ENCODE measurements around the gene CPT1B.

CPT1B gene

DNA sequence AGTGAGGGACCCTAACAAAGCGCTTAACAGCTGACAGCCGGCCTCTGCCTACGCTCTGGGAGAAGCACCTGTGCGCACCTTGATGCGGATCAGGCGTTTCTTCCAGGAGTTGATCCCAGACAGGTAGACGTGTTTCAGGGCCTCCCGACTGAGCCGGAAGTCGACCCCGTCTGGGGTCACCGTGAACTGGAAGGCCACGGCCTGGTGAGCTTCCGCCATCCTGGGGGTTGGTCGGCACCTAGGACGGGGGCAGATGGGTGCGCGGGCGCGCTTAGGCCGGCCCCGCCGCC, 585 bp downstream of the CPT1B start:
- TF ChIP-seq, protein P1, sequence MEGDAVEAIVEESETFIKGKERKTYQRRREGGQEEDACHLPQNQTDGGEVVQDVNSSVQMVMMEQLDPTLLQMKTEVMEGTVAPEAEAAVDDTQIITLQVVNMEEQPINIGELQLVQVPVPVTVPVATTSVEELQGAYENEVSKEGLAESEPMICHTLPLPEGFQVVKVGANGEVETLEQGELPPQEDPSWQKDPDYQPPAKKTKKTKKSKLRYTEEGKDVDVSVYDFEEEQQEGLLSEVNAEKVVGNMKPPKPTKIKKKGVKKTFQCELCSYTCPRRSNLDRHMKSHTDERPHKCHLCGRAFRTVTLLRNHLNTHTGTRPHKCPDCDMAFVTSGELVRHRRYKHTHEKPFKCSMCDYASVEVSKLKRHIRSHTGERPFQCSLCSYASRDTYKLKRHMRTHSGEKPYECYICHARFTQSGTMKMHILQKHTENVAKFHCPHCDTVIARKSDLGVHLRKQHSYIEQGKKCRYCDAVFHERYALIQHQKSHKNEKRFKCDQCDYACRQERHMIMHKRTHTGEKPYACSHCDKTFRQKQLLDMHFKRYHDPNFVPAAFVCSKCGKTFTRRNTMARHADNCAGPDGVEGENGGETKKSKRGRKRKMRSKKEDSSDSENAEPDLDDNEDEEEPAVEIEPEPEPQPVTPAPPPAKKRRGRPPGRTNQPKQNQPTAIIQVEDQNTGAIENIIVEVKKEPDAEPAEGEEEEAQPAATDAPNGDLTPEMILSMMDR (IDR thresholded peaks at IDR 0.05; ENCODE audit: extremely low read depth, insufficient read depth, missing control alignments), result no peak
- in situ Hi-C loops (cut with MboI; ENCODE audit: low pct_unique_long_range_greater_than_20kb, low sequenced_read_pairs, unreplicated experiment), result no loop called here
- no peak for DNase-seq (ENCODE audit: low spot score)

DNA sequence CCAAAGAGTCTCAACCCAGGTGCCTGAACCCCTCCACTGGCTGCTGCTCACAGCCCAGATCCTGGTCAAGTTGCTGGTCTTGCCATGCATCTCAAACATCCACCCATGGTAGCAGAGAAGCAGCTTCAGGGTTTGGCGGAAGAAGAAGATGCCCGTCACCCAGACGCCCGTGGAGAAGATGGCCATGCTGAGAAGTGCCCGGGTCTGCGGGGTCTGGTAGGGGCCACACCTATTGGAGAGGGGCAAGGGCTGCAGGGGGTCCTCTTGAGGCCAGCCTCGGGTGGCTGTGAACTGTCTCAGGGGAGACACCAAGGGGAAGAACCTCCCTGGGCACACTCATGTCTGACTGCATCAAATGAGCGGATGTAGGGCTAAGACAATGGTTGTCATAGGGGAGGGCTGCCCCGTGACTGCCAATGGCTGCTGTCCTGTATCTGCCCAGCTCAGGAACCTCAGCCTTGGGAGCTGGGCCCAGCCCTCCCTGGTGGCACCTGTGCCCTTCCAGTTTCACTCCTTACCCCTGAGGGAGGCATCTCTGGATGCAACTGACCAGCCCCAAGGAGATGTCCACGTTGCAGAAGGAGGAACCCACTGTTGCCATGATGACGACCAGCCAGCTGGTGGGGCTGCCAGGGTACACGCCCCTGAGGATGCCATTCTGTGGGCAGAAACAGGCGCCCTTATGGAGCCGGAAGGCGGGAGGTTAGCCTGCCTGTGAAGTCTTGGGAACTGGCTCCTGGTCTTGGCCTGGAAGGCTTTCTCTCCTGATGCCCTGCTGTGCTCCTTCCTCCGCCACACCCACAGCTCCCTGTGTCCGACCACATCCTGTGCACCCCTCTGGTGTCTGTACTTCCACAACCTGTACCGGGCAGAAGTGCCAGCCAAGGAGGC, 1.2 kb downstream of the CPT1B start:
- in situ Hi-C loops (cut with MboI; ENCODE audit: low pct_unique_long_range_greater_than_20kb, low sequenced_read_pairs, unreplicated experiment), result no loop called here
- TF ChIP-seq, protein P1 (IDR thresholded peaks at IDR 0.05; ENCODE audit: extremely low read depth, insufficient read depth, missing control alignments), result no peak
- DNase-seq (ENCODE audit: low spot score), result no peak

DNA sequence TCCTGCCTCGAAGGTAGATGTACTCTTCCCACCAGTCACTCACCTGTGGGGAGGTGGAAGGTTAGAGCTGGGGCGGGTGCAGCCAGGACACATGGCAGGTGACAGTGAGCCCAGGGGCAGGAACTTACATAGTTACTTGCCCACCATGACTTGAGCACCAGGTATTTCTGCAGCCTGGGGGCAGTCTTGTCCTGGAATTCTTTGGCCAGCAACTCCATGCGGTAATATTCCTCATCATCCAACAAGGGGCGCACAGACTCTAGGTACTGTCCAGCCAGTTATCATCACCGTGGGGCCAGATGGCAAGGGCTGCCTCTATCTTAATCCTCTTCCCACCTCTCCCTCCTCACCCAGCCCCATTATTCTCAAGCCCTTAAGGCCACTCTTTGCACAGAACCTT, 2.2 kb downstream of the CPT1B start:
- TF ChIP-seq, protein P1 (IDR thresholded peaks at IDR 0.05; ENCODE audit: extremely low read depth, insufficient read depth, missing control alignments), result no peak
- no peak for DNase-seq (ENCODE audit: low spot score)
- in situ Hi-C loops (cut with MboI; ENCODE audit: low pct_unique_long_range_greater_than_20kb, low sequenced_read_pairs, unreplicated experiment), result no loop called here

DNA sequence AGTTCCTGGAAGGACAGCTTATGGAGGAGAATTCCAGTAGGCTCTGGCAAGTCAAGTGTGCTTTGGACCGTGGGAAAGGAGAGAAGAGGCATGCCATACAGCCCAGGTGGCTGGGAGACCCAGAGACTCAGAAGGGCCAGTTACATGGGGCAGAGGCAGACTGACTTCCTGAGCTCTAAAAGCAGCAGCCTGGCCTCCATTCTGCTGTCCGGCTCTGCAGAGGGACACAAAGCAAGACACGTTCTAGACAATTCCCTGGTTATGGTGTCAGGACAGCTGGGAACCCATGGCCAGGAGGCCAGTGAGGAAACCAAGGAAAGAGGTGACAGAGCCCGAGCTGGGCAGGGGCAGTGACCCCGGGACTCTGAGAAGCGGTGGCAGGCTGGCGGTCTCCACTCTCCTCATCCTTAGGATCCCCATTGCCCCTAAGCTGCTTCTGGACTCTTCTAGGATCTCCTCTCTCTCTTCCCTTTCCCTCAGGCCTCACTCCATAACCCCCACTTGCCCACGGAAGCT, 2.7 kb downstream of the CPT1B start:
- no peak for DNase-seq (ENCODE audit: low spot score)
- in situ Hi-C loops (cut with MboI; ENCODE audit: low pct_unique_long_range_greater_than_20kb, low sequenced_read_pairs, unreplicated experiment), result no loop called here
- TF ChIP-seq, protein P1 (IDR thresholded peaks at IDR 0.05; ENCODE audit: extremely low read depth, insufficient read depth, missing control alignments), result no peak

DNA sequence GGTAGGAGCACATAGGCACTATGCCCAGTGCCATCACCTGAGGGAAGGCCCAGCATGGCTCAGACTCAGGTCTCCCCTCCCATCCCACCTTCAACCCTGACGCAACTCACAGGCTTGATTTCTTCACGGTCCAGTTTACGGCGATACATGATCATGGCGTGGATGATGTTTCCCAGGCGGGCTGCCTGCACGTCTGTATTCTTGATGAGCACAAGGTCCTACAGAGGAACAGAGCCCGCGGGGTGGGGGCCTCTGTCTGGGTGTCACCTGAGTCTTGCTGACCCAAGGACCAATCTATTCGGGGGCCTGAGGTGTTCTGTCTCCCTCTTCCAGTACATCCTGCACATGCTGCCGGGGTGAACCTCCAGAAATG, 3.9 kb downstream of the CPT1B start:
- in situ Hi-C loops (cut with MboI; ENCODE audit: low pct_unique_long_range_greater_than_20kb, low sequenced_read_pairs, unreplicated experiment), result no loop called here
- TF ChIP-seq, protein P1 (IDR thresholded peaks at IDR 0.05; ENCODE audit: extremely low read depth, insufficient read depth, missing control alignments), result no peak
- no peak for DNase-seq (ENCODE audit: low spot score)

DNA sequence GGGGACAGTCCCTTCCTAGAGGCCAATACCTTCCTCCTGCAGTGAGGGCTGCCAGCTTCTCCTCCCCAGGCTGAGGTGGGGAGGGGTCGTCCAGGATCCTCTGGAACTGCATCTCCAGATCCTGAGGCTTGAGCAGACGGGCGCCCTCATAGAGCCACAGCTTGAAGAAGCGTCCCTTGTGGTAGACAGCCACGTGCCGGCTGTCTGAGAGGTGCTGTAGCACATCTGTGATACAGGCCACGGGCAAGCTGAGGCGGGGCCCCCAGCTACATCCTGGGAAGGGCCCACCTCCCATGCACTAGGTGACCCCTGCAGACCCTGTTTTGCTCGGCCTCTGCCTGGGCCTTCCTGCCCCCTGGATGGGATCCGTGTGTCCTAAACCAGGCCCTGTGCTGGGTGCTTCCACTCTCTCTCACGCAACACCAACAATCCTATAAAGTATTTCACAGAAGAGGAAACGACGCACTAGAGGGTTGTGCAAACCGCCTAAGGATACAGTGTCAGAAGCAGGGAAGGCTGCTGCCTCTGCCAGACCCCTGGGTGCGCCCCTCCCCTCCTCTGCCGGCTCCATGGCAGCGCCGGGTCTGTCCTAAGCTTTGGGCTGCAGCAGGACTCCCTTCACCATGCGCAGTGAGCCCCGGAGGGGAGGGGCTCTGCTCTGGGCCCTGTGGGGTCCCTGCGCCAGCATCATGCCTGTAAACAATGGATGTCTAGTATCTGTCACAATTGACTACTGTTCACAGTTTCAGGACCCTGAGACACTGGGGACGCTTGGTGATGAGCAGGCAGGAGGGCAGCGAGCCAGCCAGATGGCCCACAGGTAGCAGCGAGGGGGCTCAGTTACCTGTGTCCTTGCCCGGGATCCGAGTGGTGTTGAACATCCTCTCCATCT, 4.5 kb downstream of the CPT1B start:
- in situ Hi-C loops (cut with MboI; ENCODE audit: low pct_unique_long_range_greater_than_20kb, low sequenced_read_pairs, unreplicated experiment), result no loop called here
- DNase-seq (ENCODE audit: low spot score), result no peak
- TF ChIP-seq, protein P1 (IDR thresholded peaks at IDR 0.05; ENCODE audit: extremely low read depth, insufficient read depth, missing control alignments), result no peak

Measured in GM13977 (cell line).